HCT116 (cell line): ENCODE data around the gene CIROP. TPM values are rescaled to one million over a fixed set of nuclear protein-coding genes. Genes with fewer than 3 reads are reported as not detected.

Experiments
- ATAC-seq: fragments of 200-7000 bp; cut with Tn5 transposase; 2 replicates; pipeline ENCODE4 v1.9.1; 2020; ENCODE audit warnings: mild to moderate bottlenecking, moderate library complexity
- BruUV-seq: library from RNA; stranded (reverse); fragments of 400-500 nt; replicated peaks from 2 replicates; lab custom pipeline; 2021; lab: Mats Ljungman, UMichigan
- CTCF ChIA-PET: fragments of 300-600 bp; sonication (Branson Sonifier 250); formaldehyde crosslinking; loops from one replicate; lab custom pipeline; 2021; ENCODE audit warnings: antibody characterized with exemption; lab: Charles Lee
- POLR2A ChIA-PET: fragments of 300-600, 350-600 bp; sonication (Branson Sonifier 250); formaldehyde crosslinking; loops from one replicate; lab custom pipeline; 2021; ENCODE audit warnings: antibody characterized with exemption; lab: Charles Lee
- RAD21 ChIA-PET, 2 experiments: fragments of 300-600 bp; sonication (Branson Sonifier 250); formaldehyde crosslinking; loops; one replicate each; lab custom pipeline; 2023; ENCODE audit warnings: low total read pairs in 2 of 2; ENCODE audit not compliant: uncharacterized antibody in 2 of 2, unreplicated experiment in 2 of 2, low non-redundant PET in 1 of 2; lab: Charles Lee
- DNase-seq: peaks from one replicate; pipeline ENCODE4 v3.0.0-alpha.2; 2010; ENCODE audit warnings: low read depth, low spot score
- H2AFZ ChIP-seq: fragments of 200-600 bp; shearing (Covaris generic), sonication (generic); 2 replicates; pipeline ENCODE4 v1.6.1; 2017; ENCODE audit warnings: low read depth, mixed run types, mixed read lengths, antibody characterized with exemption, low read length; ENCODE audit not compliant: poor library complexity, severe bottlenecking
- H3K27ac ChIP-seq: 2 replicates; pipeline ENCODE4 v1.5.1; 2012; ENCODE audit warnings: low read depth, low read length
- H3K27me3 ChIP-seq: fragments of 200-600 bp; sonication (generic); 2 replicates; pipeline ENCODE4 v1.6.1; 2016; ENCODE audit warnings: mixed run types, low read length, mixed read lengths; ENCODE audit not compliant: insufficient read depth
- H3K36me3 ChIP-seq, 2 experiments: fragments of 200-500 bp in 1 of 2; fragments of 200-600 bp in 1 of 2; sonication (Bioruptor generic) in 1 of 2; sonication (generic) in 1 of 2; 2 replicates each; pipeline versions ENCODE4 v1.5.1 to v1.6.1; 2014 to 2016; ENCODE audit warnings: low read length in 2 of 2, inconsistent platforms in 1 of 2, mixed read lengths in 1 of 2, mixed run types in 1 of 2; ENCODE audit not compliant: insufficient read depth in 2 of 2, control insufficient read depth in 1 of 2
- H3K4me1 ChIP-seq, 2 experiments: fragments of 200-600 bp in 1 of 2; sonication (generic) in 1 of 2; 2 replicates each; pipeline versions ENCODE4 v1.5.1 to v1.6.1; 2012 to 2017; ENCODE audit warnings: low read length in 2 of 2, inconsistent platforms in 1 of 2, mild to moderate bottlenecking in 1 of 2, mixed read lengths in 1 of 2, mixed run types in 1 of 2, moderate library complexity in 1 of 2; ENCODE audit not compliant: insufficient read depth in 2 of 2, control insufficient read depth in 1 of 2
- H3K4me2 ChIP-seq: fragments of 200-600 bp; sonication (generic); 2 replicates; pipeline ENCODE4 v1.6.1; 2017; ENCODE audit warnings: mixed run types, low read length, mixed read lengths
- H3K4me3 ChIP-seq, 2 experiments: fragments of 200-600 bp in 1 of 2; sonication (generic) in 1 of 2; replicated peaks in 1 of 2; 2 replicates each; pipeline ENCODE4 v1.5.1; 2011 to 2016; ENCODE audit warnings: low read length in 2 of 2, control low read depth in 1 of 2, low read depth in 1 of 2, mild to moderate bottlenecking in 1 of 2, mixed read lengths in 1 of 2, mixed run types in 1 of 2
- H3K79me2 ChIP-seq: fragments of 200-600 bp; sonication (generic); 2 replicates; pipeline ENCODE4 v1.6.1; 2017; ENCODE audit warnings: mild to moderate bottlenecking, mixed run types, low read length, moderate library complexity, mixed read lengths; ENCODE audit not compliant: insufficient read depth
- H3K9ac ChIP-seq: fragments of 200-600 bp; sonication (generic); 2 replicates; pipeline ENCODE4 v1.6.1; 2016; ENCODE audit warnings: low read length, mixed read lengths
- H3K9me2 ChIP-seq: fragments of 200-600 bp; sonication (generic), shearing (Covaris generic); 2 replicates; pipeline ENCODE4 v1.6.1; 2017; ENCODE audit warnings: mixed run types, mild to moderate bottlenecking, moderate library complexity; ENCODE audit not compliant: insufficient read depth
- H3K9me3 ChIP-seq, 2 experiments: fragments of 200-500 bp in 1 of 2; fragments of 200-600 bp in 1 of 2; sonication (Bioruptor generic) in 1 of 2; sonication (generic) in 1 of 2; 2 replicates each; pipeline ENCODE4 v1.6.1; 2014 to 2017; ENCODE audit warnings: low read length in 2 of 2, mixed read lengths in 2 of 2, inconsistent platforms in 1 of 2, low read depth in 1 of 2, mild to moderate bottlenecking in 1 of 2, mixed run types in 1 of 2, moderate library complexity in 1 of 2; ENCODE audit not compliant: control insufficient read depth in 1 of 2, insufficient read depth in 1 of 2
- H4K20me1 ChIP-seq: fragments of 200-600 bp; sonication (generic), shearing (Covaris generic); 2 replicates; pipeline ENCODE4 v1.6.1; 2017; ENCODE audit warnings: mixed run types, mild to moderate bottlenecking, moderate library complexity; ENCODE audit not compliant: insufficient read depth
- ATF3 ChIP-seq: IDR thresholded peaks from 2 replicates; pipeline ENCODE4 v1.6.1; 2012
- CBX3 ChIP-seq: IDR thresholded peaks from 2 replicates; pipeline ENCODE4 v1.6.1; 2012; ENCODE audit warnings: low read depth
- CEBPB ChIP-seq: IDR thresholded peaks from 2 replicates; pipeline ENCODE4 v1.6.1; 2012; ENCODE audit warnings: low read depth
- CTCF ChIP-seq, 3 experiments: fragments of 200-600 bp in 1 of 3; sonication (generic) in 1 of 3; IDR thresholded peaks in 2 of 3; conservative IDR thresholded peaks in 1 of 3; 2 replicates each; pipeline ENCODE4 v1.5.1; 2012 to 2017; ENCODE audit warnings: low read depth in 2 of 3, low read length in 2 of 3, antibody characterized with exemption in 1 of 3, borderline replicate concordance in 1 of 3, control low read depth in 1 of 3, mild to moderate bottlenecking in 1 of 3, mixed read lengths in 1 of 3, mixed run types in 1 of 3, moderate library complexity in 1 of 3; ENCODE audit not compliant: insufficient read depth in 1 of 3
- ELF1 ChIP-seq: IDR thresholded peaks from 2 replicates; pipeline ENCODE4 v1.6.1; 2012; ENCODE audit warnings: low read depth, borderline replicate concordance
- EZH2 ChIP-seq: fragments of 200-600 bp; sonication (generic); IDR thresholded peaks from 2 replicates; pipeline ENCODE4 v1.6.1; 2017; ENCODE audit warnings: antibody characterized with exemption, mixed run types
- EZH2phosphoT487 ChIP-seq: fragments of 200-600 bp; IDR thresholded peaks from 2 replicates; pipeline ENCODE4 v1.6.1; 2018; ENCODE audit warnings: antibody characterized with exemption, borderline replicate concordance
- JUND ChIP-seq: IDR thresholded peaks from 2 replicates; pipeline ENCODE4 v1.6.1; 2012
- MAX ChIP-seq: IDR thresholded peaks from 2 replicates; pipeline ENCODE4 v1.6.1; 2012
- POLR2AphosphoS5 ChIP-seq: IDR thresholded peaks from 2 replicates; pipeline ENCODE4 v1.6.1; 2011; ENCODE audit warnings: mild to moderate bottlenecking, low read depth, low read length, moderate library complexity
- RAD21 ChIP-seq: IDR thresholded peaks from 2 replicates; pipeline ENCODE4 v1.6.1; 2012; ENCODE audit warnings: low read depth, mild to moderate bottlenecking
- REST ChIP-seq: IDR thresholded peaks from 2 replicates; pipeline ENCODE4 v1.6.1; 2012; ENCODE audit warnings: low read depth
- SIN3A ChIP-seq: IDR thresholded peaks from 2 replicates; pipeline ENCODE4 v1.6.1; 2012; ENCODE audit warnings: low read depth
- SP1 ChIP-seq: IDR thresholded peaks from 2 replicates; pipeline ENCODE4 v1.6.1; 2012; ENCODE audit warnings: low read depth
- SRF ChIP-seq: IDR thresholded peaks from 2 replicates; pipeline ENCODE4 v1.6.1; 2012; ENCODE audit warnings: low read depth
- TCF7L2 ChIP-seq: IDR thresholded peaks from 2 replicates; pipeline ENCODE4 v1.7.0; 2011; ENCODE audit warnings: borderline replicate concordance, inconsistent platforms; ENCODE audit not compliant: insufficient read depth, insufficient read length; ENCODE audit errors: extremely low read depth
- YY1 ChIP-seq: IDR thresholded peaks from 2 replicates; pipeline ENCODE4 v1.6.1; 2011; ENCODE audit warnings: low read length, low read depth, moderate library complexity, mild to moderate bottlenecking; ENCODE audit not compliant: insufficient replicate concordance; ENCODE audit errors: extremely low read depth
- ZBTB33 ChIP-seq: IDR thresholded peaks from 2 replicates; pipeline ENCODE4 v1.6.1; 2011; ENCODE audit warnings: mild to moderate bottlenecking, low read length, moderate library complexity; ENCODE audit not compliant: insufficient replicate concordance; ENCODE audit errors: extremely low read depth
- ZFX ChIP-seq: fragments of 450-650 bp; IDR thresholded peaks from 2 replicates; pipeline ENCODE4 v1.6.1; 2017
- ZNF274 ChIP-seq: fragments of 200-500 bp; sonication (Bioruptor generic); IDR thresholded peaks from 2 replicates; pipeline ENCODE4 v1.6.1; 2014; ENCODE audit warnings: mild to moderate bottlenecking, low read depth, low read length, inconsistent platforms
- intact Hi-C: fragments of 100-400 bp; cut with micrococcal nuclease; formaldehyde crosslinking; loops from 2 replicates; pipeline ENCODE4 v1.10.0; 2022
- total RNA-seq: library from RNA; stranded (reverse); gene quantifications from one replicate; pipeline ENCODE4 v1.2.1, GENCODE V29; 2021; ENCODE audit not compliant: unreplicated experiment

CIROP gene
- total RNA-seq, 1 experiment from 2014 or later = not detected

- no peak overlapping the region for H3K4me3 ChIP-seq
- ChIA-PET CTCF (interaction anchor here (3.5 kb wide), 1 partner anchor 9 kb away, joined by 12 read pairs; no protein-coding TSS in a partner anchor), POLR2A (interaction anchor here (1.2 kb wide), 1 partner anchor 15 kb away, joined by 3 read pairs; the partner anchor contains the start of genes ACIN1 and C14orf119), RAD21 (no interaction called here)
- no peaks in the 10 kb centered on the region for H3K9me2 ChIP-seq
- no peak for DNase-seq
- no peaks in the 10 kb centered on the region for H4K20me1 ChIP-seq
- H2AFZ ChIP-seq = no peak overlapping the region
- no peak overlapping the region for H3K4me2 ChIP-seq
- H3K9me3 ChIP-seq = no peaks in the 10 kb centered on the region
- peaks cover 62 to 65% of the 10 kb centered on the region in 2 experiments for H3K36me3 ChIP-seq
- ATAC-seq = no peak
- H3K4me1 ChIP-seq = peaks cover 13 to 41% of the 10 kb centered on the region in 2 experiments
- no peak overlapping the region for H3K27ac ChIP-seq
- H3K9ac ChIP-seq = no peak overlapping the region
- TF ChIP-seq EZH2phosphoT487 (no peak), ZNF274 (no peak), SIN3A (no peak), RAD21 (no peak), CTCF (IDR thresholded peaks at IDR 0.05 in 2 of 3, conservative IDR thresholded peaks at IDR 0.05 in 1 of 3; ENCODE audit: borderline replicate concordance in 1 of 3, insufficient read depth in 1 of 3, low read depth in 2 of 3, low read length in 2 of 3) (no peak), ATF3 (no peak), CBX3 (no peak), YY1 (no peak), ZFX (no peak), JUND (no peak), REST (no peak), CEBPB (no peak), POLR2AphosphoS5 (no peak), ZBTB33 (no peak), SP1 (no peak), ELF1 (no peak), MAX (no peak), EZH2 (no peak), TCF7L2 (no peak), SRF (no peak)
- no TSS peak for BruUV-seq
- no peaks in the 10 kb centered on the region for H3K27me3 ChIP-seq
- peaks cover 21% of the 10 kb centered on the region for H3K79me2 ChIP-seq
- intact Hi-C loops = no loop called here
Measured at GRCh38 chr14:23080474-23080873, 24.3 kb downstream of the CIROP start.
